Mammary epithelial cell (primary cell): ENCODE data around the gene NFATC4.

Source experiments
- CTCF ChIP-seq, 2 donors: IDR thresholded peaks in 1 of 2; conservative IDR thresholded peaks in 1 of 2; 2 replicates each; pipeline ENCODE4 v1.5.1; 2011 to 2012; ENCODE audit warnings: inconsistent platforms in 2 of 2, low read length in 2 of 2, mild to moderate bottlenecking in 2 of 2, control low read depth in 1 of 2, low read depth in 1 of 2; ENCODE audit not compliant: insufficient read depth in 1 of 2; ENCODE audit errors: extremely low read depth in 1 of 2
- EZH2 ChIP-seq: IDR thresholded peaks from 2 replicates; pipeline ENCODE4 v1.6.1; 2012; ENCODE audit warnings: low read length, inconsistent platforms, borderline replicate concordance

- no peak for TF ChIP-seq CTCF (conservative IDR thresholded peaks at IDR 0.05 in 1 of 2, IDR thresholded peaks at IDR 0.05 in 1 of 2; ENCODE audit: extremely low read depth in 1 of 2, insufficient read depth in 1 of 2, low read depth in 1 of 2, low read length in 2 of 2)
- TF ChIP-seq EZH2, result no peak
These were observed 9.1 kb downstream of the NFATC4 start for GRCh38 chr14:24377126-24377525.
